GM19438 (cell line): Measurements from ENCODE around the gene DOC2B.
"Not testable (repeated sequence)": the region's sequence is repeated elsewhere in the genome, so short reads cannot be mapped to it uniquely, and the experiment has no call there.

Experiments
- ATAC-seq: cut with Tn5 transposase; IDR thresholded peaks from one replicate; pipeline ENCODE4 v1.9.1; 2021; ENCODE audit warnings: low read depth; ENCODE audit not compliant: unreplicated experiment

The DOC2B gene

DNA sequence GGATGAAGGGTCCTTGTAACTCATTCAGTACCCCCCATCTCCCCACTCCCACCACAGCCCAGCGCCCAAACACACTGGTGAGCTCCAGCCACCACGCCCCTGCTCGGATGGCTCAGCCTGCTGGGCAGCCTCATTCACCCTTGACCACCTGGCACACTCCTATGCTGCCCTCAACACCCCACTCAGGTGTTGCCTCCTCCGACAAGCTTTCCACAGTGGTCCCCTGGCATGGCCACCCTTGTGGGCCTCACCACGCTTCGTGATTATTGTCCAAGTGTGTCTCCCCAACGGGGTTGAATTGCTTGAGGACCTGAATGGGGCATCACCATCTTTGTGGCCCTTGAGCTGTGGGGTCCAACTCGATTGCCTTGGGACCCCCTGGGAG, 12.0 kb upstream of the DOC2B start:
- ATAC-seq = no peak

DNA sequence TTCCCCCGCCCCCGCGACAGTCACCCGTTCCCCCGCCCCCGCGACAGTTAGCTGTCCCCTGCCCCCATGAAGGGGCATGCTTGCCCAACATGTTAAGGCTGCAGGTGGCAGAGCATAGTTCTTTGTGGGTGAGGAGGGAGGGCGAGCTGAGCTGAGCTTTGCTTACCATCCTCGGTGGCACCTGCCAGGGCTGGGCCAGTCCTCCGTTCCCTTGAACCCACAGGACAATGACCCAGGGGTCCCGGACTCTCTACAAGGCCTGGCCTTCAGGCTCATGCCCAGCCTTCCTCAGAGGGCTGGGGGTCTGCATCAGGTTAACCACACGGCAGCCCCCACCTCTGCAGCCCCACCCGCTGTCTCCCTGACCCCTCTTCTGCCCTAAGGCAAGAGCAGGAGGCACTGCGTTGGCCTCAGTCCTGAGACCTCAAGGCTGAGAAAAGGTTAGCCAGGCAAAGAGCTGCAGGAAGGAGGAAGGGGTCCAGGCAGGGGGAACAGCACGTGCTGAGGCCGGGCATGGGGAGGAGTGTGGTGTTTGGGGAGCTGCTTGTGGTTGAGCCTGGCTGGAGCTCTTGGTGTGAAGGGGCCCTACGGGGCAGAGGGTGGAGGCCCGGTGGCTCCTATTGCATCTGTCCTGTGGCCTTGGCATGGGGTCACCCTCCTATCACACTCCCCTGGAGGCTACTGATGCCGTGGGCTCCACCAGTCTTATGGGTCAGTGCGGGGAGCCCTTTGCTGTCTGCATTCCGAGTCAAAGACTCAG, 11.4 kb upstream of the DOC2B start:
- ATAC-seq = no peak

DNA sequence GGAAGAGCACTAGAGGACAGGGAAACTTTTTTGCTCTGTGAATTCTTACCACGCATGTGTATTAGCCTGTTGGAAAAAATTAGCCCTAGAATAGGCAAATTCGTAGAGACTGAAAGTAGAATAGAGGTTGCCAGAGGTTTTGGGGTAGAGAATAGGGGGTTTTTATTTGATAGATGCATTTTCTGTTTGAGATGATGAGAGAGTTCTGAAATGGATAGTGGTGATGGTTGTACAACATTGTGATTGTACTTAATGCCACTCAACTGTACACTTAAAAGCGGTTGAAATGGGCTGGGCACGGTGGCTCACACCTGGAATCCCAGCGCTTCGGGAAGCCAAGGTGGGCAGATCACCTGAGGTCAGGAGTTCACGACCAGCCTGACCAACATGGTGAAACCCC, 8.0 kb upstream of the DOC2B start:
- no peak for ATAC-seq

DNA sequence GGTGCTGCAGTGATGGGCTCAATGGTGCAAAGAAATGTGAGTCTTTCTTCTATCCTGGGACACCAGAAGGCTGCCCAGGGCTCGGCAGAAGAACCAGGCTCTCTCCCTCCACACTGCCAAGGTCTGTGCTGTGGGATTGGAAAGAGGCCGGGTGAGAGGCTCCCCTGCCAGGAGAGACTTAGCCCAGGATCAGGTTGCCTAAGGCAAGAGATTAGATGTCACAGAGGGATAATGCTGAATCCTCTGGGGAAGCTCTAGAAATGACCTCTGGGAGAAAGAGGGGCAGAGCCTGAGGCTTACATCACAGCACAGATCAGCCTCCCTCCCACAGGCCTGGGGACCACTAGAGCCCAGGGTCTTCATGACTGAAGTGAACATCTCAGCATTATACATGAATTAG, 5.7 kb upstream of the DOC2B start:
- ATAC-seq = no peak

DNA sequence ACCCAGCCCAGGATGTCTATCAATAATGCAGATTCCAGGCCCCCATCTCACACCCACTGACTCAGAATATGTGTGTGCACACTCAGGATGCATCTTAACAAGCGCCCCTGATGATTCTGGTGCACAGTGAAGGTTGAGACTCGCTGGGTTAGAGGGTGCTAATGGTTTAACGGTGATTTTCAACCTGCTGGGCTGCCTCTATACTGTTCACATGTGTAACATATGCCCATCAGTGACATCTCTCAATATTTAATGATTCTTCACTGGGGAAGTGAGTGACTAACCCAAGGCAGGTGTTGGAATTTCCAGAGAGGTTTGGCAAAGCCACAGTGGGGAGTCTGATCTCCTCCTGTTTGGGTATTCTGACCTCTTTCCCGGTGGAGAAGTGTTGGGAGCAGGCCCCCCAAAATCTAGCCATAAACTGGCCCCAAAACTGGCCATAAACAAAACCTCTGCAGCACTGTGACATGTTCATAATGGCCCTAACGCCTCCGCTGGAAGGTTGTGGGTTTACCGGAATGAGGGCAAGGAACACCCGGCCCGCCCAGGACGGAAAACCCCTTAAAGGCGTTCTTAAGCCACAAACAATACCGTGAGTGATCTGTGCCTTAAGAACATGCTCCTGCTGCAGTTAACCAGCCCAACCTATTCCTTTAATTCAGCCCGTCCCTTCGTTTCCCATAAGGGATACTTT, 4.1 kb upstream of the DOC2B start:
- ATAC-seq = no peak

DNA sequence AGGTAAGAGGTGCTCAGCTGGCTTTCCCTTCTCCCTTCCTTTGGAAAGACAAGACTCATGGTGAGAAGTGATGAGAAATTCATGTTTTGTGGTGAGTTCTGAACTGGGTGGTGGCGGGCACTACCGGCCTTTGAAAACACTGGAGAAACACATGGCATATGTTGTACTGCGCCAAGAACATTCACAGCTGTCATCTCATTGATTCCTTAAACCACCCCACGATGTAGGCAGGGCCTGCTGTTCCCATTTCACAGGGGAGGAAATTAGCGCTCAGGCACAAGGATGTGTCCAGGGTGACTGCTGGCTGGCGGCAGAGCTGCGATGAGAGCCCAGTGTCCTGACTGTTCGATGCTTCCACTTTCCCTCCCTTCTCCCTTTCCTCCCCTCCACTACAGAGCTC, 1.6 kb upstream of the DOC2B start:
- no peak for ATAC-seq

DNA sequence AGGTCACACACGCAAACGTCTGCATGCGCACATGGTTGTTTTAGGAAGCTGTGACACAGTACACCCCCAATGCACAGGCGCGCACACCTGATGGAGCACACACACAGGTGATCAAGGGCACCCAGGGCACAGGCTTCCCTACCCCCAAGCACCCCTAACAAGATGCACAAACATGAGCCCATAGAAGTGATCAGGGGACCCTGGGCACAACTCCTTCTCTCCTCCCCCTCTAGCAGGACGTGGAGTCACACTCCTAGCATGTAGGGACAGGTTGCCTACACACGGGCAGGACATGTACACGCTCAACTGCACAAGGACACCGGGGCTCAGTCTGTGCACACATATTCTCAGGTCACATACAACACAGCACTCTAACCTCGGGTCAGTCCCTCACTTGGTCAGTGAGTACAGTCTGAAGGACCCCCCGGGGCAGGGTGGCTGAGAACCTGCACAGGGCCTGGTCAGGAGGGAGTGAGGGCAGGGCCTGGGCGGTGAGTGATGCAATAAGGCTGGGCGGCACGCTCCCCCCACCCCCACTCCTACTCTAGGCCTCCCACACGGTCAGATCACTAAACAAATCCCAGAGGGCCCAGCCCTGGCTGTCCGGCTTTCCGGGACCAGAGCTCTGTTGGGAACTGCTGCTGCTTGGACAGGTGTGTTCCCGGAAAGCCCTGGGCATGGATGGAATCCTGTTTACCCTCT, 751 bp upstream of the DOC2B start:
- no peak for ATAC-seq

DNA sequence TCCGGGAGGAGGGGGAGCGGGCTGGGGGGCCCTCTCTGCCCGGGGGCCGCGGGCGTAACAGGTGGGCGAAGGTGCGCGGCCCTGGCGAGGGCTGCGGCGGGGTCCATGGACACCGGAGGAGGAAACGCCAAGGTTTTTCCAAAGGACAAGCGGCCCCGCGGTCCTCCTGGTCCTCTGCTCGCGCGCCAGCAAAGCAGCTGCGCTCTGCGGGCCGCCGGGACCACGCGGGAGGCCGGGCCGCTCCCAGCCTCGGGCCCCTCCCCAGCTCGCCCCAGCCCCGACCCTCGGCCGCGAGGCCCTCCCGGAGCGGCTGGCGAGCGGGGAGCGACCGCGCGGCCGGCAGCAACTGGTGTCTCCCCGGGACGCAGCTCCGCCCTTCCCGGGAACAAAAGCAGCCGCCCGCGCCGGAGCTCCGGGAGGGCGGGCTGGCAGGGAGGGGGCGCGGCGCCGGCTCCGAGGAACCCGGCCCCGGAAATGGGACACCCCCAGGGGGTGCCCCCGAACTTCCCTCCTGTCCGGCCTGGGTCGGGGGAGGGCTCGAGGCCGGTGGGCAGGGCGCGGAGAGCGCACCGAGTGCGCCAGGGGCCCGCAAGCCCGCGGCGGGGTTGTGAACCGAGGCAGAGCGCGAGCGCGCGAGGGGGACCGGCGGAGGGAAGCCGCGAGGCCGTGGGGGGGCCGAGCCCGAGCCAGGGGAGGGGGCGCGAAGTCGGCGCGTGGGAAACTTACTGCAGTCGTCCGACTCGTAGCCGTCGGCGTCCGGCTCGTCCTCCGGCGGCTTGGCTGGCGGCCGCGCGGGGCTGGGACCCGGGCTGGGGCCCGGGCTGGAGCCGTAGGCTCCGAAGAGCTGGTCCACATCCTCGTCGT, 837 bp downstream of the DOC2B start:
- no peak for ATAC-seq

DNA sequence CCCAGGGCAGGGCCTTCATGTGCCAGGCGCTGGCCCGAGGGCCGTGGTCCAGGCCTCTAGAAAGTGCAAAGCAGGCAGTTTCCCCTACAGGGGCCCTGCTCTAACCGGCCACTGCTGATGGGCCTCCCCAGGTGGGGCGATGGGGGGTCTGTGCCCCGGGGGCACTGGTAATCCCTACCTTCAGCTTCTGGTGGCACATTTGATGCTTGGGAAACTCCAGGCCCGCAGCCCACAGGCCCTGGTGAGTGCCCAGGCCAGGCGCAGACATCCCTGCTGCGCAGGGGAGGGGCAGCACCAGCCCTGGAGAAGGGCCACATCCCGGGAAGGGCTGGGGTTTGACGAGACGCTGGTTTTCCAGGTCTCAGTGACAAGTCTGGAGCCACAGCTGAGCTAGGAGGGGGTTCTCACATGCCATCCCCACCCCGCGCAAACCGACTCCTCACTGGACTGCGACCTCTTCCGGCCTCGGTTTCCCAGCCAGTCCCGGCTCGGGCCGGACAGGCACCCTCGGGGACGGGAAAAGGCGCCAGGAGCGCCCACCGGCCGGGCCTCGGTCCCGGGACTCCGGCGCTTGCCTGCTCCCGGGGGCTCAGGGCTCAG, 1.6 kb downstream of the DOC2B start:
- ATAC-seq = no peak

DNA sequence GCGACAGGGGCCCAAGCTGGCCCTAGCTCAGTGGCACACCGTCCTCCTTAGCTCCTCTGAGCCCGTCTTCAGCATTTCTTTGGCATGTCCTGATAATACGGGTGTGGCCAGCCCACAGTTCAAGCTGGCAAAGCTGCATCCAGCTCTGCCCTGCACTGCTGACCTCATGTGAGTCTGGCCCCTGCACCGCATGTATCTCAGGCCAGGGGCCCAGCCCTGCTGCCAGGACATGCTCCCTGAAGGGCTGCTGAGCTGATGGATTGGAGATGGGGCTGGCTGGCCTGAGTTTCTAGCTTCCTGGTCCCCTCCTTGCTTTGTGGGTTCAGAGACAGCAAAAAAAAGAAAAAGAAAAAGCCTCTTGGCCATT, 2.4 kb downstream of the DOC2B start:
- no peak for ATAC-seq

DNA sequence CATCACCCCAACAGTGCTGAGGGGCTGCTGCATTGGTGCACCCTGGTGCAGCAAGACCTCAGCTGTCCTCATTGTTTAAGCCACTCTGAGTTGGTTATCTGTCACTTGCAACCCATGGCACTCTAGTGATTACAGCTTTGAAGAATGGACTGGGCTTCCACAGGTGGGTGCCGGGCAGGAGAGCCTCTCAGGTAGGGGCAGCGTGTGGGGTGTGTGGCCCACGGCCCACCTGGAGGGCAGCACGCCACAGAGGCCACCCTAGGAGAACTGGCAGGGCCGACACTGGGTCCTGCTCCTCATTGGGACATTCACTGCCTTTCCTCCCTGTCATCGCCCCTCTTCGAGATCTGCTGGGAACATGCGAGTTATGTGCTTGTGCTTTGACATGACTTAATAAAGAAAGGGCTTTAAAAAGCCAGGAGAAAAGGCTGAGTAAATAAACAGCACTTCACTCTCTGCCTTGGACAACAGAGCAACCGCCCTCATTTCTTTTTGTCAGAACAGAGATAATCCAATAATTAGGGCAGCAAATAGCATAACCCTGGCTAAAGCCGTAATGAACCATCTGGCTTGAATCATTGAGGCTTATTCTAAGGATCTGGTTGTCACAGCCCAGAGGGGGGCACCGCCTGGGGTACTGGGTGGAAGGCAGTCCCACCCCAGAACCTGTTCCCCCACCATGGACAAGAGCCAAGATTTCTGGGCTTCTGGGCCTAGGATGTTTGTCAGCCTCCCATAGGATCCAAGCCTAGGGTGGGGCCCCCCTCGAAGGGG, 3.0 kb downstream of the DOC2B start:
- no peak for ATAC-seq

DNA sequence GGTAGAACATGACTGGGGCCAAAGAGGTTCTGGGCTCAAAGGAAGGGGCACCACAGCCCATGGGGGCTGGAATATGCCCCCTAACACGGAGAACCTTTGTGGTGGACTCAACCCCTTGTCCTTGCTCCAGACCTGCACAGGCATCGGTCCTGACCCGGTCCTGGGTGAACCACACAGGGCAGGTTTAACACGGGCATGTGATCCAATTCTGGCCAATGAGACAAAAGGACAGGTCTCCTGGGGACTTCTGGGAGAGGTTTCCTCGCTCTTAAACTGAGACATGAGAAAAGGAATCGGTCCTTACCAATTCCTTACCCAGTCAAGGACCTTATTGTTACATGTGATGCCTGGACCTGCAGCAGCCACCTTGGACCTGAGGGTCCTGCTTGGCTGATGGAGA, 3.7 kb downstream of the DOC2B start:
- ATAC-seq = no peak

DNA sequence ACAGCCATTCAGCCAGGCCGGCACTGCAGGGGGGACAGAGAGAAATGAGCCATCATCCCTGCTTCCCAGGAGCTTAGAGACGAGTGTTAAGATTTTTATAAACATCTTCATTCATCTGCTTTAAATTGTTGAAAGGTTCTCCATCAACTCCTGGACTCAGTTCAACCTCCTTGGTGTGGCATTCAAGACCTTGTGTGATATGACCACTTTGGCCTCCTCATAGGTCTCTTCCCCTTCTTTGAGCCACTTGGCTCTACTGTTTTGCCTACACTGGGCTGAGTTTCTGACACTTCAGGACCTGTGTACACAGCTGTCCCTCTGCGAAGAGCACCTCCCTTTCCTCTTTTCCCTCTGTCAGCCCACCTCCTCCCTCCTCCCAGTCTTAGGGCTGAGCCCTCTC, 4.3 kb downstream of the DOC2B start:
- no peak for ATAC-seq

DNA sequence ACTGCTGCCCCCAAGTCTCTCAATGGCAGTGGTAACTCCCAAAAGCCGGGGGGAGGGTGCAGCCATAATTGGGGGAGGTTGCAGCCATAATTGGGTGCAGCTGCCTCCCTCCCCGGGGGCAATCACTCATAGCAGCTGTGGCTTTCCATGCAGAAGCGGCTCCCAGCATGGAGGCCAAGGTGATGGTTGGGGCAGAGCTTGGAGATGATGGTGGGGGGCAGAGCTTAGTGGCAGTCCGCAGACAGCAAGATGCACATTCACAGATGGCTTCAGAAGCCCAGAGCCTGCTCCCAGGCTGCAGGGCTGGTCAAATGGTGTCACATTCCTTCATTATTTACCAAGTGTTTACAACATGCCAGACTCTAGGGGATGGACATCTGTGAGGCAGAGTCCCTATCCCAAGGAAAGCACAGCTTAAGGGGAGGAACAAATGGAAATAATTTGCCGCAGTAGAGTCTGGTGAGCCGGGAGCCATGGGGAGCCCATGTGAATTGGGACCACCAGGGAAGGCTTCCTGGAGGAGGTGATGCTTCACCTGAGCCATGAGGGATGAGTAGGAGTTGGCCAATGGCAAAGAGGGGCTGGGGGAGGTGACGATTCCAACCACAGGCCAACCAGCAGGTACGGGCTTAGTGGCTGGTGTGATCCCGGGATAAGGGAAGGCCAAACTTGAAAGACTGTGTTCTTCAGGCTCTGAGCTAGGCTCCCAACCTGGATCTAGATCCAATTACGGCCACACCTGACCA, 8.1 kb downstream of the DOC2B start:
- no peak for ATAC-seq

DNA sequence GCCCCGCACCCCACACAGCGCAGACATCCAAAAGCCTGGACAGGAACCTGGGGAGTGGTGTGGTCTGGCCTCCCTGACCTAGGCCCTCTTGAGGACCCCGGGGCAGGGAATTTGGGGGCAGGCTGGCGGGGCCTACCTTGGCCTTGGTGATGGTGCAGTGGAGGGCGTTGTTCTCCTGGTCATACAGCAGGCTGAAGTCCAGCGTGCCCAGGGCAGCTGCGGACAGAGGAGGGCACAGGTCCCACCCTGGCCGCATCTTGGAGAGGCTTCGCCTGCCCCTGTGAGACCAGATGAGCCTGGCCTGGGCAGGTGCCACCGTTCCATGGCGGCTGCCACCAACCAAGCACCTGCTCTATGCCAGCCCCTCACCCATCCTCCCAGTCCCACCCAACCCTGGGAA, 9.0 kb downstream of the DOC2B start:
- no peak for ATAC-seq

DNA sequence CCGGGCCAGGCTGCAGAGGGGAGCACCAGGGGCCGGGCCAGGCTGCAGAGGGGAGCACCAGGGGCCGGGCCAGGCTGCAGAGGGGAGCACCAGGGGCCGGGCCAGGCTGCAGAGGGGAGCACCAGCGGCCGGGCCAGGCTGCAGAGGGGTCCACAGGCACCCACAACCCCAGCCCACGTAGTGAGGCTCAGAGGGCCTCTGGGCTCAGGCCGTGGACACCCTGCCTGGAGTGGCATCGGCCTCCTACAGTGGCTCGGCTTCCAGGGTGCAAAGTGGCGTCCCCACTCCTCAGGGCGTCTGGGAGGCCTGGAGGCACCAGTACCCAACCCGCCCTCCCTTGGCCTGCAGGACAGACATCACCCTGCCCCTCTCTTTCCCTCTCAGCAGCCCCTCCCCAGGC, 9.6 kb downstream of the DOC2B start:
- ATAC-seq = no peak

DNA sequence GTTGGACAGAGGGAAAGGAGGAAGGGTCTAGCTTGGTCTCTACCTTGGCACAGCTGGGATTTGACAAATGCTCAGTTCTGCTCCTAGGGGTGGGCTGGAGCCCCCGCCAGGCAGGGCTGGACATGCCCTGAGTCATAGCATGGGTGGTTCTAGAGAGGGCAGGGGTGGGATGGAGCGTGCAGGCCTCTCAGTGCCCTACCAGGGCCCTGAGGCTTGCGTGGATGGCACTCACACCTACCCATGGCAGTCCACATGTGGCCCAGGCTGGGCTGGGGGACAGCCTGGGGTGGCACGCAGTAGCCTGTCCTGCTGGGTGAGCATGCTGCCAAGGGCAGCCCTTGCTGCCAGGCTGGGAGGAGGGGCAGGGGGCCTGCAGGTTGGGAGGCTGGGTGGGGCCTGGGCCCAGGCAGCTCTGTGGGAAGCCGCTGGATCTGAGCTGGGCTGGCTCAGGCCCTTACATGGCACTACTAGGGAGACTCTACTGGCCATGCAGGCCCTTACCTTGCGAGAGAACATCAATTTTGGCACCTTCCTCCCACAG, 11.2 kb downstream of the DOC2B start:
- ATAC-seq = no peak

DNA sequence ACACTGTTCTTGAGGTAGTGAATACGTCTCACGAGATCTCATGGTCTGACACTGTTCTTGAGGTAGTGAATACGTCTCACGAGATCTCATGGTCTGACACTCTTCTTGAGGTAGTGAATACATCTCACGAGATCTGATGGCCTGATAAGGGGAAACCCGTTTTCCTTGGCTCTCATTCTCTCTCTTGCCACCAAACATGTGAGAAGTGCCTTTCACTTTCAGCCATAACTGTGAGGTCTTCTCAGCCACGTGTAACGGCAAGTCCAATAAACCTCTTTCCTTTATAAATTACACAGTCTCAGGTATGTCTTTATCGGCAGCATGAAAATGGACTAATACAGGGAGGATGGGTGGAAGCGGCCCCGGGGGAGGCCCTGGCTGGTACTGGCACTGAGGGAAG, 12.8 kb downstream of the DOC2B start:
- ATAC-seq = not testable (repeated sequence)

DNA sequence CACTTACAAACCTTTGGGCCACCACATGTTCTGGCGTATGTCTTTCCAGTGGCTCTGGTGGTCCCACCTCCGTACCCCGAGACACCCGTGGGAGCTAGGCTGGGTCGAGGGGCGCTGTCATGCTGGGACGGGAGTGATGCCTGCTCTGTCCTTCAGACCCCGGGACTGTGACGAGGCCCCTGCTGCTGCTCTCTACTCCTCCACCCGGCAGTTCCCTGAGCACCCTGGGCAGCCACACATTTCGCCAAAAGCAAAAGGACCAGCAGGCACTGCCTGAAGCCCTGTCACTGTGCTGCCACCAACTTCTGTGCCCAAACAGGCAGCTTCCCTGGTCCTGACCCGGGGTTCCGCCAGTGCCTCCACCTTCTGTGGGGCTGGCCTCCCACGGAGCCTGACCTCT, 15.5 kb downstream of the DOC2B start:
- ATAC-seq = no peak
